Activated naive CD4-positive, alpha-beta T cell treated with anti-CD3 and anti-CD28 coated beads for 36 hours (primary cell): Measurements from ENCODE around the gene DYNLL1. TPM values are rescaled to one million over a fixed set of nuclear protein-coding genes. Genes with fewer than 3 reads are reported as not detected.
"Not testable (repeated sequence)": the region's sequence is repeated elsewhere in the genome, so short reads cannot be mapped to it uniquely, and the experiment has no call there.

Experiments
- CTCF ChIA-PET: fragments of 350-600 bp; sonication (Branson Sonifier 250); formaldehyde crosslinking; loops from one replicate; lab custom pipeline; 2021; ENCODE audit warnings: antibody characterized with exemption; lab: Charles Lee
- DNase-seq: peaks from one replicate; pipeline ENCODE4 v3.0.0-alpha.2; 2020
- H3K27ac Mint-ChIP-seq: one replicate; pipeline ENCODE4 v1.8.0; 2021; ENCODE audit warnings: mild to moderate bottlenecking, mixed read lengths
- H3K27me3 Mint-ChIP-seq: one replicate; pipeline ENCODE4 v1.8.0; 2021; ENCODE audit warnings: low read depth, mixed read lengths
- H3K36me3 Mint-ChIP-seq: one replicate; pipeline ENCODE4 v1.8.0; 2021; ENCODE audit warnings: low read depth, mixed read lengths
- H3K4me1 Mint-ChIP-seq: one replicate; pipeline ENCODE4 v1.8.0; 2021; ENCODE audit warnings: low read depth, mixed read lengths
- H3K4me3 Mint-ChIP-seq: one replicate; pipeline ENCODE4 v1.8.0; 2021; ENCODE audit warnings: mild to moderate bottlenecking, moderate library complexity, mixed read lengths
- H3K9me3 Mint-ChIP-seq: one replicate; pipeline ENCODE4 v1.8.0; 2021; ENCODE audit warnings: mixed read lengths
- intact Hi-C: fragments of 100-400 bp; cut with micrococcal nuclease; formaldehyde crosslinking; loops from one replicate; pipeline ENCODE4 v1.15.1; 2023
- total RNA-seq, 2 experiments: library from RNA; stranded (reverse); gene quantifications; one replicate each; pipeline ENCODE4 v1.2.3, GENCODE V29; 2021

The DYNLL1 gene
- 10 to 100 TPM; 93.4 to 93.5 TPM for total RNA-seq

- intact Hi-C loops, result loop anchor here (1.0 to 2.0 kb wide), 7 partner anchors 27 to 191 kb away; partner anchors contain the start of genes COX6A1, GATC, MLEC and POP5
- Mint-ChIP-seq H3K4me3 (peak within 1 kb of the TSS; percentile 84), H3K9me3 (no peaks in the 10 kb centered on the region), H3K36me3 (peaks cover 9% of the 10 kb centered on the region), H3K27me3 (no peaks in the 10 kb centered on the region), H3K4me1 (peaks cover 21% of the 10 kb centered on the region), H3K27ac (peak within 1 kb of the TSS; percentile 77)
- CTCF ChIA-PET, result interaction anchor here (0.7 to 2.2 kb wide), 4 partner anchors 27 to 157 kb away, joined by 3 to 11 read pairs (median 4); partner anchors contain the start of genes COQ5 and SRSF9
- DNase-seq, result peak; percentile 97
Measured at GRCh38 chr12:120495731-120496412, at the start of gene DYNLL1. DYNLL1 (plus strand) TSS chr12:120496113; CDS start chr12:120496422, 309 bp downstream.

- peaks cover 45% of the 10 kb centered on the region for H3K4me1 Mint-ChIP-seq
- not testable (repeated sequence) for H3K9me3 Mint-ChIP-seq, DNase-seq, H3K27me3 Mint-ChIP-seq
- H3K27ac Mint-ChIP-seq, result peak overlapping the region; percentile 95
- H3K36me3 Mint-ChIP-seq, result peaks cover 30% of the 10 kb centered on the region
- H3K4me3 Mint-ChIP-seq, result peak overlapping the region; percentile 95
- CTCF ChIA-PET, result interaction anchor here (1.3 to 2.2 kb wide), 2 partner anchors 11 to 12 kb away, joined by 5 read pairs; no protein-coding TSS in a partner anchor
- intact Hi-C loops, result loop anchor here (1.0 to 2.0 kb wide), 3 partner anchors 9 to 50 kb away; partner anchors contain the start of genes COX6A1, DYNLL1 and SRSF9
Measured at GRCh38 chr12:120446844-120447178, 49.1 kb upstream of the DYNLL1 start.

DNA sequence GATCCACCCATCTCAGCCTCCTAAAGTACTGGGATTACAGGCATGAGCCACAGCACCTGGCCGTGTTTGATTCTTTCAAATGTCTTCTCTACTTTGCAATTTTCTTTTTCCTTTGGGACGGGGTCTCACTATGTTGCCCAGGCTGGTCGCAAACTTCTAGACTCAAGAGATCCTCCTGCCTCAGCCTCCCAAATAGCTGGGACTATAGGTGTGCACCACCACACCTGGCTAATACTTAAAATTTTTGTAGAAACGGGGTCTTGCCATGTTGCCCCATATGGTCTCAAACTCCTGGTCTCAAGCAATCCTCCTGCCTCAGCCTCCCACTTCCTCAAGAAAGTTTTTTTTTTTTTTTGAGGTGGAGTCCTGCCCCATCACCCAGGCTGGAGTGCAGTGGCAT, 47.9 kb upstream of the DYNLL1 start:
- H3K27ac Mint-ChIP-seq, result no peak overlapping the region
- CTCF ChIA-PET, result interaction anchor here (0.6 to 2.2 kb wide), 4 partner anchors 9 to 19 kb away, joined by 3 to 6 read pairs (median 5); no protein-coding TSS in a partner anchor
- H3K4me1 Mint-ChIP-seq, result peaks cover 45% of the 10 kb centered on the region
- no peaks in the 10 kb centered on the region for H3K27me3 Mint-ChIP-seq
- intact Hi-C loops, result loop anchor here (2.0 kb wide), 2 partner anchors 21 to 49 kb away; partner anchors contain the start of genes DYNLL1 and SRSF9
- no peak for DNase-seq
- H3K4me3 Mint-ChIP-seq, result peak overlapping the region; percentile 95
- peaks cover 26% of the 10 kb centered on the region for H3K36me3 Mint-ChIP-seq
- H3K9me3 Mint-ChIP-seq, result no peaks in the 10 kb centered on the region

DNA sequence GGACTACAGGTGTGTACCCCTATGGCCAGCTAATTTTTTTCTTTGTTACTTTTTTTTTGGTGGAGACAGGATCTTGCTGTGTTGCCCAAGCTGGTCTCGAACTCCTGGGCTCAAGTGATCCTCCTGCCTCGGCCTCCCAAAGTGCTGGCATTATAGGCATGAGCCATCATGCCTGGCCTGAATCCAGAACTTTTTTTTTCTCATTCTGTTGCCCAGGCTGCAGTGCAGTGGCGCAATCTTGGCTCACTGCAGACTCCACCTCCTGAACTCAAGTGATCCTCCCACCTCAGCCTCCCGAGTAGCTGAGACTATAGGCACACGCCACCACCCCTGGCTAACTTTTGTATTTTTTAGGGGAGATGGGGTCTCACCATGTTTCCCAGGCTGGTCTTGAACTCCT, 43.4 kb upstream of the DYNLL1 start:
- H3K27me3 Mint-ChIP-seq, H3K4me3 Mint-ChIP-seq, intact Hi-C loops, H3K9me3 Mint-ChIP-seq, H3K27ac Mint-ChIP-seq, DNase-seq: not testable (repeated sequence)
- CTCF ChIA-PET, result interaction anchor here (0.6 to 10.3 kb wide), 5 partner anchors 10 to 1244 kb away, joined by 3 to 121 read pairs (median 4); partner anchors contain the start of genes COX6A1 and SRSF9
- H3K4me1 Mint-ChIP-seq, result peaks cover 20% of the 10 kb centered on the region
- peaks cover 26% of the 10 kb centered on the region for H3K36me3 Mint-ChIP-seq

DNA sequence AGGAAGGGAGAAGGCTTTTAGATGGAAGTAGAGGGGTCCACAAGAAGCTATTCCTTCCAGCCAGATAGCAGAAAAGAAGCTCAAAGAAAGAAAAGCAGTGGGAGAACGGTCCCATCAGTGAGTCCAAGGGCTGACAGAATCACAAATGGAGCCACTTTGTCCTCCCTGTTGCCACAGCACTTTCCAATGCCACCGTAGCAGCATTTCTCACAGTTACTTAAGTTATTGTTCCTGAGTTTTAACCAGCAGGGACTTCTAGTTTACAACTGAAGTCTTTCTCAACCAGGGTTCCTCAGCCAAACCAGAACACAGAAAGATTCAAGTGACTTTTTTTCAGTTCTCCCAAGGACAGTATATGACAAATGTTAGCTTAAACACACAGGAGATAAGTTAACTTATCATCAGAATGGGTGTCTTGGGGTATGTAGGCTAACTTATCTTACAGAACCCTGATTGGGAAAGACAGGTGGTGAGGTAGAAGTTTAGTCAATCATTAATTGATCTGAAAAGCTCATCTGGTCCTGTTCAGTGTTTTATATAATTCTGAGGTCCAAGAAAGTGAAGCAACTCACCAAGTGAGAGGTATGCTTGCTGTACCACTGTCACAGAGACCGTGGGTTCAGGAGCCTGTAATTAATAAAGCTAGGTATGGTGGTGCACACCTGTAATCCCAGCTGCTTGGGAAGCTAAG, 42.7 kb upstream of the DYNLL1 start:
- Mint-ChIP-seq H3K27me3 (no peaks in the 10 kb centered on the region), H3K9me3 (no peaks in the 10 kb centered on the region), H3K4me3 (no peak overlapping the region), H3K36me3 (peaks cover 26% of the 10 kb centered on the region), H3K4me1 (peaks cover 13% of the 10 kb centered on the region), H3K27ac (peak overlapping the region; percentile 30)
- intact Hi-C loops, result no loop called here
- no peak for DNase-seq
- CTCF ChIA-PET, result interaction anchor here (0.5 to 10.3 kb wide), 7 partner anchors 11 to 275 kb away, joined by 3 to 121 read pairs (median 5); partner anchors contain the start of genes COX6A1 and SRSF9

DNA sequence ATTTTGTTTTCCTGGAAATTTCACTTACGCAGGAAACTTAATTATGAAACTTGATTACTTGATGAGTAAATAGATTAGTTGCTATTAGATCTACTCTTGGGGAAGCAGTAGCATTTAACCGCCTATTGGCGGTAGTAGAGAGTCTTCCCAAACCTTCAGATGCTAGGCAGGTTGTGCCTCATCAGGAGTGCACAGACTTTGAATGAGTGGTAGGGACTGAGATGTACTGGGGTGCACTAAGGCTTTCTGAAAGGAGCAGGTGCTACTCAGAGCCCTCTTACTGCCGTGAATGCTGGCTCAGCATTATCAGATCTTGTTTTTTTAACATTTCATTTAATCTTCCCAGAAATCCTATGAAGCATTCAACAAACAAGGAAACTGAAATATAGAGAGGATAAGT, 41.9 kb upstream of the DYNLL1 start:
- intact Hi-C loops, result no loop called here
- H3K4me1 Mint-ChIP-seq, result peaks cover 10% of the 10 kb centered on the region

GRCh38 chr12:120455302-120455701, 40.6 kb upstream of the DYNLL1 start:
- Mint-ChIP-seq H3K36me3 (peaks cover 22% of the 10 kb centered on the region), H3K4me1 (peaks cover 5% of the 10 kb centered on the region), H3K9me3 (no peaks in the 10 kb centered on the region), H3K27me3 (no peaks in the 10 kb centered on the region), H3K27ac (no peak overlapping the region), H3K4me3 (no peak overlapping the region)
- no peak for DNase-seq
- CTCF ChIA-PET, result interaction anchor here (0.6 to 10.3 kb wide), 4 partner anchors 12 to 33 kb away, joined by 3 to 121 read pairs (median 3); partner anchors contain the start of gene SRSF9
- intact Hi-C loops, result no loop called here

More for the DNA sequence above, 41.9 kb upstream of the DYNLL1 start:
- Mint-ChIP-seq H3K27ac (no peak overlapping the region), H3K36me3 (peaks cover 24% of the 10 kb centered on the region), H3K4me3 (no peak overlapping the region), H3K27me3 (no peaks in the 10 kb centered on the region), H3K9me3 (no peaks in the 10 kb centered on the region)
- DNase-seq, result peak; percentile 40
- CTCF ChIA-PET, result interaction anchor here (0.5 to 10.3 kb wide), 5 partner anchors 11 to 504 kb away, joined by 3 to 121 read pairs (median 7); partner anchors contain the start of gene SRSF9

- Mint-ChIP-seq H3K27ac (peak overlapping the region; percentile 28), H3K27me3 (no peaks in the 10 kb centered on the region), H3K9me3 (no peaks in the 10 kb centered on the region), H3K4me3 (no peak overlapping the region), H3K36me3 (peaks cover 26% of the 10 kb centered on the region), H3K4me1 (peaks cover 3% of the 10 kb centered on the region)
- CTCF ChIA-PET, result interaction anchor here (1.0 to 10.3 kb wide), 2 partner anchors 10 kb away, joined by 5 to 121 read pairs; partner anchors contain the start of gene SRSF9
- intact Hi-C loops, result no loop called here
- DNase-seq, result no peak
Measured at GRCh38 chr12:120457133-120457532, 38.8 kb upstream of the DYNLL1 start.

DNA sequence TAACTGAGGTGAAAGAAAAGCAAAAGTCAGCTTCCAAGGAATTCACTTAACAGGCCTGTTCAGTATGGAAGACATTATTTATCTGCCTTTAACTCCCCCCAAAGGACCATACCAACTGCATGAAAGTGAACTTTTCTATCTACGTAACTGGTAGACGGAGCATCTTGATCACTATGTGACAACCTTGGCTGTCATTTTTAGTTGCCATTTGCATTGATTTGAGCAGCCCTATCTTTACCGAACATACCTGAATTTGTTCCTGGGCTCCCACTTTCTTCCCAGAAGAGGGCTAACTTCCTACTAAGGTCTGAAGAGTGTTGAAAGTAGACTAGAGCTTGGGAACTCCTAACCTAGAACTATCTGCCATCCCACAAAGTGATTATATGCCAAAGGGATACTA, 35.8 kb upstream of the DYNLL1 start:
- peaks cover 36% of the 10 kb centered on the region for H3K36me3 Mint-ChIP-seq
- intact Hi-C loops, result no loop called here
- no peaks in the 10 kb centered on the region for H3K4me1 Mint-ChIP-seq
- no peaks in the 10 kb centered on the region for H3K9me3 Mint-ChIP-seq
- no peak for DNase-seq
- no peaks in the 10 kb centered on the region for H3K27me3 Mint-ChIP-seq
- no peak overlapping the region for H3K4me3 Mint-ChIP-seq
- peak overlapping the region; percentile 3 for H3K27ac Mint-ChIP-seq
- CTCF ChIA-PET, result interaction anchor here (1.2 to 1.6 kb wide), 2 partner anchors 13 to 20 kb away, joined by 4 to 5 read pairs; no protein-coding TSS in a partner anchor

GRCh38 chr12:120462099-120462640, 33.7 kb upstream of the DYNLL1 start:
- intact Hi-C loops, result no loop called here
- peaks cover 34% of the 10 kb centered on the region for H3K36me3 Mint-ChIP-seq
- H3K4me1 Mint-ChIP-seq, result peaks cover 15% of the 10 kb centered on the region
- no peaks in the 10 kb centered on the region for H3K9me3 Mint-ChIP-seq
- peak overlapping the region; percentile 9 for H3K27ac Mint-ChIP-seq
- no peak overlapping the region for H3K4me3 Mint-ChIP-seq
- no peak for DNase-seq
- CTCF ChIA-PET, result interaction anchor here (1.1 kb wide), 1 partner anchor 32 kb away, joined by 6 read pairs; no protein-coding TSS in a partner anchor
- no peaks in the 10 kb centered on the region for H3K27me3 Mint-ChIP-seq

GRCh38 chr12:120463712-120464111, 32.2 kb upstream of the DYNLL1 start:
- H3K27me3 Mint-ChIP-seq, result no peaks in the 10 kb centered on the region
- CTCF ChIA-PET, result interaction anchor here (1.0 to 8.2 kb wide), 5 partner anchors 9 to 119 kb away, joined by 3 to 121 read pairs (median 3); no protein-coding TSS in a partner anchor
- no peak overlapping the region for H3K4me3 Mint-ChIP-seq
- peaks cover 25% of the 10 kb centered on the region for H3K4me1 Mint-ChIP-seq
- H3K36me3 Mint-ChIP-seq, result peaks cover 33% of the 10 kb centered on the region
- no peak for DNase-seq
- no peaks in the 10 kb centered on the region for H3K9me3 Mint-ChIP-seq
- no peak overlapping the region for H3K27ac Mint-ChIP-seq
- intact Hi-C loops, result no loop called here
